ENCODE data around the gene RPL41. TPM values are rescaled to one million over a fixed set of nuclear protein-coding genes. Genes with fewer than 3 reads are reported as not detected.
A peak's percentile ranks its signal among the peaks of the same experiment; 100 is the strongest.

The RPL41 gene
- total and polyA plus RNA-seq, 9 of the 15 experiments (the other 6 are each of a cell fraction or from before 2014, with no cell fraction given), result 3,403 to 11,276 (median 5,604) TPM

GRCh38 chr12:56116267-56117081 lies at the start of gene RPL41 (continued):
- TF ChIP-seq REST (IDR thresholded peaks at IDR 0.05; ENCODE audit: borderline replicate concordance) (no peak), REST (CRISPR knock-in tag; IDR thresholded peaks at IDR 0.05; ENCODE audit: low read depth) (peak; percentile 58; the same call in 1 of the 2 replicates), PHF8 (IDR thresholded peaks at IDR 0.05; ENCODE audit: borderline replicate concordance, low read length) (peak; percentile 96), VEZF1 (CRISPR knock-in tag; IDR thresholded peaks at IDR 0.05) (peak; percentile 92), DMBX1 (CRISPR knock-in tag; IDR thresholded peaks at IDR 0.05; ENCODE audit: borderline replicate concordance) (no peak), ZBTB26 (CRISPR knock-in tag; IDR thresholded peaks at IDR 0.05) (peak; percentile 92; the same call in 1 of the 2 replicates), IRF1 (CRISPR knock-in tag; IDR thresholded peaks at IDR 0.05; ENCODE audit: borderline replicate concordance) (no peak), ZNF282 (CRISPR knock-in tag; IDR thresholded peaks at IDR 0.05) (peak; percentile 36; the same call in 1 of the 2 replicates), MXD1 (CRISPR knock-in tag; IDR thresholded peaks at IDR 0.05; ENCODE audit: borderline replicate concordance, poor library complexity, severe bottlenecking) (peak; percentile 39), STAT6 (CRISPR knock-in tag; IDR thresholded peaks at IDR 0.05) (peak; percentile 68; the same call in 1 of the 2 replicates)

Measured in K562 (cell line).